Astrocyte (in vitro differentiated cells and primary cell): ENCODE results near the gene CDKN2B.

Experiments
- EZH2 ChIP-seq: IDR thresholded peaks from 2 replicates; pipeline ENCODE4 v1.6.1; 2012; ENCODE audit warnings: mild to moderate bottlenecking, low read length, inconsistent platforms; ENCODE audit not compliant: insufficient read depth
- TF ChIP-seq, protein P1 (sequence below): IDR thresholded peaks from 2 replicates; pipeline ENCODE4 v1.5.1; 2011; ENCODE audit warnings: low read depth, mild to moderate bottlenecking, inconsistent platforms, low read length, moderate library complexity; ENCODE audit not compliant: insufficient read depth

DNA sequence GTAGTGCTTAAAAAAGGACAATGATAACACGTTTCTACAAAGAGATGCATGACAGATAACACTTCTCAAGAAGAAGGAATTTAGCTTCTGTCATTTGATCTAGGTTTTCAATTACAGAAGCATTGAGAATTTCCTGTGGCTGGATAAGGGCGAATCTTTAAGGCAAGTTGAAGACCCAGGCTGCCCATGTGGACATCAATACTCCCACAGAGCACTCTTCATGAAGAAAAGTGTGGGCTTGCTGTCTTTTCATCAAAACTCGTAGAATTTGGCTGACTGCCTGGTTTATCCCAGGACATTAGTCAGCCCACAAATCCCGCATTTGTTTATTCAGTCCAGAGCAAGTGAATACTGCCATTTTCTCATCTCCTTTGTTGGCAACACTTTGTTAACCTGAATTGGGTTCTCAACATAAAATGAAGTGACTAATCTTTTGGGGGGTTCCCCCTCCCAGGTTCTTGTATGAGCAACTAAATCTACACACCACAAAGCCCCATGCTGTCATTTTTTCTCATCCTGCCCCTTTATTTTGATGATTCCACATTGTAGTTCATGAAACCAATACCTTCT lies 43.4 kb upstream of the CDKN2B start:
- TF ChIP-seq, protein P1, sequence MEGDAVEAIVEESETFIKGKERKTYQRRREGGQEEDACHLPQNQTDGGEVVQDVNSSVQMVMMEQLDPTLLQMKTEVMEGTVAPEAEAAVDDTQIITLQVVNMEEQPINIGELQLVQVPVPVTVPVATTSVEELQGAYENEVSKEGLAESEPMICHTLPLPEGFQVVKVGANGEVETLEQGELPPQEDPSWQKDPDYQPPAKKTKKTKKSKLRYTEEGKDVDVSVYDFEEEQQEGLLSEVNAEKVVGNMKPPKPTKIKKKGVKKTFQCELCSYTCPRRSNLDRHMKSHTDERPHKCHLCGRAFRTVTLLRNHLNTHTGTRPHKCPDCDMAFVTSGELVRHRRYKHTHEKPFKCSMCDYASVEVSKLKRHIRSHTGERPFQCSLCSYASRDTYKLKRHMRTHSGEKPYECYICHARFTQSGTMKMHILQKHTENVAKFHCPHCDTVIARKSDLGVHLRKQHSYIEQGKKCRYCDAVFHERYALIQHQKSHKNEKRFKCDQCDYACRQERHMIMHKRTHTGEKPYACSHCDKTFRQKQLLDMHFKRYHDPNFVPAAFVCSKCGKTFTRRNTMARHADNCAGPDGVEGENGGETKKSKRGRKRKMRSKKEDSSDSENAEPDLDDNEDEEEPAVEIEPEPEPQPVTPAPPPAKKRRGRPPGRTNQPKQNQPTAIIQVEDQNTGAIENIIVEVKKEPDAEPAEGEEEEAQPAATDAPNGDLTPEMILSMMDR, result no peak
- TF ChIP-seq EZH2, result no peak
